Testis (tissue), 2 donors: ENCODE data around the gene UGT1A10.

ENCODE experiments used
- CTCF ChIP-seq, 3 experiments: fragments of 450-650 bp in 2 of 3; fragments of 200-600 bp in 1 of 3; sonication (generic) in 1 of 3; IDR thresholded peaks; one replicate each; pipeline ENCODE4 v1.5.1; 2016 to 2019; ENCODE audit warnings: antibody characterized with exemption in 3 of 3, mild to moderate bottlenecking in 2 of 3, moderate library complexity in 1 of 3
- POLR2A ChIP-seq: fragments of 450-650 bp; IDR thresholded peaks from one replicate; pipeline ENCODE4 v1.6.1; 2017; ENCODE audit warnings: antibody characterized with exemption, mild to moderate bottlenecking, moderate library complexity

- TF ChIP-seq CTCF (IDR thresholded peaks at IDR 0.05): no peak
- no peak for TF ChIP-seq POLR2A
Measured at GRCh38 chr2:233798335-233799086, 162.3 kb downstream of the UGT1A10 start.
